ENCODE results near the gene SLC25A42. TPM values are rescaled to one million over a fixed set of nuclear protein-coding genes. Genes with fewer than 3 reads are reported as not detected.

Gene SLC25A42
- total RNA-seq, 1 donor from 2014 or later: 2.8 TPM

GRCh38 chr19:19115954-19116353 lies 52.2 kb downstream of the SLC25A42 start:
- DNase-seq (ENCODE audit: low read depth): no peak
- H3K4me3 ChIP-seq (ENCODE audit: low read depth, low read length): no peak overlapping the region
- H3K27me3 ChIP-seq (ENCODE audit: control insufficient read depth, insufficient read depth, low read length): peaks cover 7% of the 10 kb centered on the region
- H3K36me3 ChIP-seq (ENCODE audit: control insufficient read depth, insufficient read depth, low read length): no peaks in the 10 kb centered on the region
- peak; percentile 57 for TF ChIP-seq CTCF (IDR thresholded peaks at IDR 0.05; ENCODE audit: insufficient read depth, low read length, poor library complexity, severe bottlenecking)

- DNase-seq (ENCODE audit: low read depth): no peak
- TF ChIP-seq CTCF (IDR thresholded peaks at IDR 0.05; ENCODE audit: insufficient read depth, low read length, poor library complexity, severe bottlenecking): no peak
- no peaks in the 10 kb centered on the region for H3K27me3 ChIP-seq (ENCODE audit: control insufficient read depth, insufficient read depth, low read length)
- no peaks in the 10 kb centered on the region for H3K36me3 ChIP-seq (ENCODE audit: control insufficient read depth, insufficient read depth, low read length)
- no peak overlapping the region for H3K4me3 ChIP-seq (ENCODE audit: low read depth, low read length)
Observed at GRCh38 chr19:19119325-19120237, 55.8 kb downstream of the SLC25A42 start.

GRCh38 chr19:19120308-19121231 lies 56.8 kb downstream of the SLC25A42 start:
- no peak for DNase-seq (ENCODE audit: low read depth)
- Histone ChIP-seq H3K27me3 (ENCODE audit: control insufficient read depth, insufficient read depth, low read length) (no peaks in the 10 kb centered on the region), H3K4me3 (ENCODE audit: low read depth, low read length) (no peak overlapping the region), H3K36me3 (ENCODE audit: control insufficient read depth, insufficient read depth, low read length) (no peaks in the 10 kb centered on the region)
- no peak for TF ChIP-seq CTCF (IDR thresholded peaks at IDR 0.05; ENCODE audit: insufficient read depth, low read length, poor library complexity, severe bottlenecking)

GRCh38 chr19:19121371-19121770 lies 57.6 kb downstream of the SLC25A42 start:
- TF ChIP-seq CTCF (IDR thresholded peaks at IDR 0.05; ENCODE audit: insufficient read depth, low read length, poor library complexity, severe bottlenecking): no peak
- DNase-seq (ENCODE audit: low read depth): no peak
- no peak overlapping the region for H3K4me3 ChIP-seq (ENCODE audit: low read depth, low read length)
- no peaks in the 10 kb centered on the region for H3K27me3 ChIP-seq (ENCODE audit: control insufficient read depth, insufficient read depth, low read length)
- no peaks in the 10 kb centered on the region for H3K36me3 ChIP-seq (ENCODE audit: control insufficient read depth, insufficient read depth, low read length)

- no peak for DNase-seq (ENCODE audit: low read depth)
- H3K27me3 ChIP-seq (ENCODE audit: control insufficient read depth, insufficient read depth, low read length): no peaks in the 10 kb centered on the region
- no peak overlapping the region for H3K4me3 ChIP-seq (ENCODE audit: low read depth, low read length)
- H3K36me3 ChIP-seq (ENCODE audit: control insufficient read depth, insufficient read depth, low read length): no peaks in the 10 kb centered on the region
- no peak for TF ChIP-seq CTCF (IDR thresholded peaks at IDR 0.05; ENCODE audit: insufficient read depth, low read length, poor library complexity, severe bottlenecking)
Observed at GRCh38 chr19:19122902-19123301, 59.1 kb downstream of the SLC25A42 start.

All from kidney epithelial cell (primary cell).